ENCODE results near the gene MALRD1. TPM values are rescaled to one million over a fixed set of nuclear protein-coding genes. Genes with fewer than 3 reads are reported as not detected.

The MALRD1 gene
- total RNA-seq, 1 experiment from 2014 or later = not detected

DNA sequence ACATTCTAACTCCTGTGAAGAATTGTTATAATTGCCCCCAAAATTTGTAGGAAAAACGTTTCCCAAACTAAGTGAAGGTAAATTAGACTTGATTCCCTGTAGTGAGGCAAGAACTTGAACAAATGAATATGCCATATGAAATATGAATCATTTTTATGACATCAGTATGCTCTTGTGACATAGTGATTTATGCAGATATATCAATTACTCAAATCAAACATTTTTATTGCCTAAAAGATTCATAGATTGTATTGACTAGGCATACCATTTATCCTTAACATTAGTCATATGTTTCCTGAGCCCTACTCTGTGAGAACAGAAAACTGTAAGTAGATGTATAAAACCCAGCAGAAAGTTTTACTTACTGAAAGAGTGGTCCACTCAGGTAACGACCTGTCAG lies 245.6 kb downstream of the MALRD1 start:
- no peak for TF ChIP-seq SIN3A (IDR thresholded peaks at IDR 0.05; ENCODE audit: borderline replicate concordance, insufficient read depth, low read depth, low read length)
- TF ChIP-seq POLR2AphosphoS5 (IDR thresholded peaks at IDR 0.05; ENCODE audit: low read depth, low read length) = no peak
- TF ChIP-seq, protein P1, sequence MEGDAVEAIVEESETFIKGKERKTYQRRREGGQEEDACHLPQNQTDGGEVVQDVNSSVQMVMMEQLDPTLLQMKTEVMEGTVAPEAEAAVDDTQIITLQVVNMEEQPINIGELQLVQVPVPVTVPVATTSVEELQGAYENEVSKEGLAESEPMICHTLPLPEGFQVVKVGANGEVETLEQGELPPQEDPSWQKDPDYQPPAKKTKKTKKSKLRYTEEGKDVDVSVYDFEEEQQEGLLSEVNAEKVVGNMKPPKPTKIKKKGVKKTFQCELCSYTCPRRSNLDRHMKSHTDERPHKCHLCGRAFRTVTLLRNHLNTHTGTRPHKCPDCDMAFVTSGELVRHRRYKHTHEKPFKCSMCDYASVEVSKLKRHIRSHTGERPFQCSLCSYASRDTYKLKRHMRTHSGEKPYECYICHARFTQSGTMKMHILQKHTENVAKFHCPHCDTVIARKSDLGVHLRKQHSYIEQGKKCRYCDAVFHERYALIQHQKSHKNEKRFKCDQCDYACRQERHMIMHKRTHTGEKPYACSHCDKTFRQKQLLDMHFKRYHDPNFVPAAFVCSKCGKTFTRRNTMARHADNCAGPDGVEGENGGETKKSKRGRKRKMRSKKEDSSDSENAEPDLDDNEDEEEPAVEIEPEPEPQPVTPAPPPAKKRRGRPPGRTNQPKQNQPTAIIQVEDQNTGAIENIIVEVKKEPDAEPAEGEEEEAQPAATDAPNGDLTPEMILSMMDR (IDR thresholded peaks at IDR 0.05) = no peak
- TF ChIP-seq, protein P2, sequence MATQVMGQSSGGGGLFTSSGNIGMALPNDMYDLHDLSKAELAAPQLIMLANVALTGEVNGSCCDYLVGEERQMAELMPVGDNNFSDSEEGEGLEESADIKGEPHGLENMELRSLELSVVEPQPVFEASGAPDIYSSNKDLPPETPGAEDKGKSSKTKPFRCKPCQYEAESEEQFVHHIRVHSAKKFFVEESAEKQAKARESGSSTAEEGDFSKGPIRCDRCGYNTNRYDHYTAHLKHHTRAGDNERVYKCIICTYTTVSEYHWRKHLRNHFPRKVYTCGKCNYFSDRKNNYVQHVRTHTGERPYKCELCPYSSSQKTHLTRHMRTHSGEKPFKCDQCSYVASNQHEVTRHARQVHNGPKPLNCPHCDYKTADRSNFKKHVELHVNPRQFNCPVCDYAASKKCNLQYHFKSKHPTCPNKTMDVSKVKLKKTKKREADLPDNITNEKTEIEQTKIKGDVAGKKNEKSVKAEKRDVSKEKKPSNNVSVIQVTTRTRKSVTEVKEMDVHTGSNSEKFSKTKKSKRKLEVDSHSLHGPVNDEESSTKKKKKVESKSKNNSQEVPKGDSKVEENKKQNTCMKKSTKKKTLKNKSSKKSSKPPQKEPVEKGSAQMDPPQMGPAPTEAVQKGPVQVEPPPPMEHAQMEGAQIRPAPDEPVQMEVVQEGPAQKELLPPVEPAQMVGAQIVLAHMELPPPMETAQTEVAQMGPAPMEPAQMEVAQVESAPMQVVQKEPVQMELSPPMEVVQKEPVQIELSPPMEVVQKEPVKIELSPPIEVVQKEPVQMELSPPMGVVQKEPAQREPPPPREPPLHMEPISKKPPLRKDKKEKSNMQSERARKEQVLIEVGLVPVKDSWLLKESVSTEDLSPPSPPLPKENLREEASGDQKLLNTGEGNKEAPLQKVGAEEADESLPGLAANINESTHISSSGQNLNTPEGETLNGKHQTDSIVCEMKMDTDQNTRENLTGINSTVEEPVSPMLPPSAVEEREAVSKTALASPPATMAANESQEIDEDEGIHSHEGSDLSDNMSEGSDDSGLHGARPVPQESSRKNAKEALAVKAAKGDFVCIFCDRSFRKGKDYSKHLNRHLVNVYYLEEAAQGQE (IDR thresholded peaks at IDR 0.05; ENCODE audit: insufficient read depth in 1 of 2, low read depth in 2 of 2, low read length in 1 of 2) = no peak
- no peak for TF ChIP-seq TCF7L2 (IDR thresholded peaks at IDR 0.05; ENCODE audit: low read depth, low read length)
- Histone ChIP-seq H3K27ac (ENCODE audit: low read length) (no peak overlapping the region), H3K36me3 (ENCODE audit: control insufficient read depth, insufficient read depth, low read length) (no peaks in the 10 kb centered on the region), H3K4me1 (ENCODE audit: control insufficient read depth, insufficient read depth, low read length) (no peaks in the 10 kb centered on the region), H3K9me3 (ENCODE audit: control insufficient read depth, insufficient read depth, low read depth, low read length) (no peaks in the 10 kb centered on the region), H3K4me3 (ENCODE audit: low read depth in 2 of 2, low read length in 2 of 2) (no peak overlapping the region), H3K27me3 (ENCODE audit: control insufficient read depth, insufficient read depth, low read length) (no peaks in the 10 kb centered on the region)
- intact Hi-C loops (cut with micrococcal nuclease; ENCODE audit: unreplicated experiment) = no loop called here
- DNase-seq (ENCODE audit: low read depth, low spot score) = no peak
- BruUV-seq (replicated peaks) = no TSS peak
- in situ Hi-C loops (cut with HindIII; ENCODE audit: low pct_unique_long_range_greater_than_20kb, low sequenced_read_pairs) = no loop called here
- POLR2A ChIA-PET = no interaction called here
- ATAC-seq = no peak
- CTCF ChIA-PET = no interaction called here

DNA sequence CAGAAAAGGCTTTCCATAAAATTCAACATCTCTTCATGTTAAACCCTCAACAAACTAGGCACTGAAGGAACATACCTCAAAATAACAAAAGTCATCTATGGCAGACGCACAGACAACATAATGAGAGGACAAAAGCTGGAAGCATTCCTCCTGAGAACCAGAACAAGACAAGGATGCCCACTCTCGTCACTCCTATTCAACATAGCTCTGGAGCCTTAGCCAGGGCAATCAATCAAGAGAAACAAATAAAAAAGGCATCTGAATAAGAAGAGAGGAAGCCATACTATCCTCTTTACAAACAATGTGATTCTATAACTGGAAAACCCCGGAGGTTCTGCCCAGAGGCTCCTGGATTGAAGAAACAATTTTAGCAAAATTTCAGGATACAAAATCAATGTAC lies 251.0 kb downstream of the MALRD1 start:
- Histone ChIP-seq H3K27ac (ENCODE audit: low read length) (no peak overlapping the region), H3K9me3 (ENCODE audit: control insufficient read depth, insufficient read depth, low read depth, low read length) (no peaks in the 10 kb centered on the region), H3K4me3 (ENCODE audit: low read depth in 2 of 2, low read length in 2 of 2) (no peak overlapping the region), H3K27me3 (ENCODE audit: control insufficient read depth, insufficient read depth, low read length) (no peaks in the 10 kb centered on the region), H3K4me1 (ENCODE audit: control insufficient read depth, insufficient read depth, low read length) (no peaks in the 10 kb centered on the region), H3K36me3 (ENCODE audit: control insufficient read depth, insufficient read depth, low read length) (no peaks in the 10 kb centered on the region)
- TF ChIP-seq, protein P1 (IDR thresholded peaks at IDR 0.05) = no peak
- ATAC-seq = no peak
- BruUV-seq (replicated peaks) = no TSS peak
- DNase-seq (ENCODE audit: low read depth, low spot score) = no peak
- ChIA-PET POLR2A (no interaction called here), CTCF (no interaction called here)
- intact Hi-C loops (cut with micrococcal nuclease; ENCODE audit: unreplicated experiment) (no loop called here), in situ Hi-C loops (cut with HindIII; ENCODE audit: low pct_unique_long_range_greater_than_20kb, low sequenced_read_pairs) (no loop called here)

DNA sequence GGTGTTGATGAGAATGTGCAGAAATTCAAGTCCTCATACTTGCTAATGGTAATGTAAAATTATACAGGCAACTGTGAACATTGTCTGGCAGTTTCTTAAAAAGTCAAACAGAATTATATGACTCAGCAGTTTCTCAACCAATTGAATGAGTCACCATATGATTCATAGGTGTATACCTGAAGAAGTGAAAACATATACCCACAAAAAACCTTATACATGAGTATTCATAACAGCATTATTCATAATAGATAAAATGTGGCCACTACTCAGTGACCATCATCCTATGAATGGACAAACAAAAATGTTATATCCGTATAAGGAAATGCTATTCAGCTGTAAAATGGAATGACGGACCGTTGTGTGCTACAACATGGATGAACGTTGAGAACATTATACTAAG lies 253.5 kb downstream of the MALRD1 start:
- DNase-seq (ENCODE audit: low read depth, low spot score) (peak; percentile 39), ATAC-seq (no peak)
- CTCF ChIA-PET = no interaction called here
- Histone ChIP-seq H3K4me1 (ENCODE audit: control insufficient read depth, insufficient read depth, low read length) (no peaks in the 10 kb centered on the region), H3K27me3 (ENCODE audit: control insufficient read depth, insufficient read depth, low read length) (no peaks in the 10 kb centered on the region), H3K36me3 (ENCODE audit: control insufficient read depth, insufficient read depth, low read length) (no peaks in the 10 kb centered on the region), H3K4me3 (ENCODE audit: low read depth in 2 of 2, low read length in 2 of 2) (no peak overlapping the region), H3K9me3 (ENCODE audit: control insufficient read depth, insufficient read depth, low read depth, low read length) (no peaks in the 10 kb centered on the region), H3K27ac (ENCODE audit: low read length) (no peak overlapping the region)
- intact Hi-C loops (cut with micrococcal nuclease; ENCODE audit: unreplicated experiment) (no loop called here), in situ Hi-C loops (cut with HindIII; ENCODE audit: low pct_unique_long_range_greater_than_20kb, low sequenced_read_pairs) (no loop called here)
- no TSS peak for BruUV-seq (replicated peaks)
- TF ChIP-seq SIN3A (IDR thresholded peaks at IDR 0.05; ENCODE audit: borderline replicate concordance, insufficient read depth, low read depth, low read length) (no peak), TCF7L2 (IDR thresholded peaks at IDR 0.05; ENCODE audit: low read depth, low read length) (no peak), POLR2AphosphoS5 (IDR thresholded peaks at IDR 0.05; ENCODE audit: low read depth, low read length) (no peak)
- TF ChIP-seq, protein P2 (IDR thresholded peaks at IDR 0.05; ENCODE audit: insufficient read depth in 1 of 2, low read depth in 2 of 2, low read length in 1 of 2) = no peak
- TF ChIP-seq, protein P1 (IDR thresholded peaks at IDR 0.05) = no peak
- POLR2A ChIA-PET = interaction anchor here (0.7 kb wide), 1 partner anchor 1675 kb away, joined by 3 read pairs; no protein-coding TSS in a partner anchor

Data from Panc1 (cell line).